NCI-H146 (cell line): Measurements from ENCODE around the gene TEKT2.

ENCODE experiments used
- DNase-seq: peaks from one replicate; lab custom pipeline; 2025; lab: John Stamatoyannopoulos, UW

TEKT2 gene, protein sequence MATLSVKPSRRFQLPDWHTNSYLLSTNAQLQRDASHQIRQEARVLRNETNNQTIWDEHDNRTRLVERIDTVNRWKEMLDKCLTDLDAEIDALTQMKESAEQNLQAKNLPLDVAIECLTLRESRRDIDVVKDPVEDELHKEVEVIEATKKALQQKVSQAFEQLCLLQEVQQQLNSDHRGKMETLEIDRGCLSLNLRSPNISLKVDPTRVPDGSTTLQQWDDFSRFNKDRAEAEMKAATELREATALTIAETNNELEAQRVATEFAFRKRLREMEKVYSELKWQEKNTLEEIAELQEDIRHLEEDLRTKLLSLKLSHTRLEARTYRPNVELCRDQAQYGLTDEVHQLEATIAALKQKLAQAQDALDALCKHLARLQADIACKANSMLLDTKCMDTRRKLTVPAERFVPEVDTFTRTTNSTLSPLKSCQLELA

DNA sequence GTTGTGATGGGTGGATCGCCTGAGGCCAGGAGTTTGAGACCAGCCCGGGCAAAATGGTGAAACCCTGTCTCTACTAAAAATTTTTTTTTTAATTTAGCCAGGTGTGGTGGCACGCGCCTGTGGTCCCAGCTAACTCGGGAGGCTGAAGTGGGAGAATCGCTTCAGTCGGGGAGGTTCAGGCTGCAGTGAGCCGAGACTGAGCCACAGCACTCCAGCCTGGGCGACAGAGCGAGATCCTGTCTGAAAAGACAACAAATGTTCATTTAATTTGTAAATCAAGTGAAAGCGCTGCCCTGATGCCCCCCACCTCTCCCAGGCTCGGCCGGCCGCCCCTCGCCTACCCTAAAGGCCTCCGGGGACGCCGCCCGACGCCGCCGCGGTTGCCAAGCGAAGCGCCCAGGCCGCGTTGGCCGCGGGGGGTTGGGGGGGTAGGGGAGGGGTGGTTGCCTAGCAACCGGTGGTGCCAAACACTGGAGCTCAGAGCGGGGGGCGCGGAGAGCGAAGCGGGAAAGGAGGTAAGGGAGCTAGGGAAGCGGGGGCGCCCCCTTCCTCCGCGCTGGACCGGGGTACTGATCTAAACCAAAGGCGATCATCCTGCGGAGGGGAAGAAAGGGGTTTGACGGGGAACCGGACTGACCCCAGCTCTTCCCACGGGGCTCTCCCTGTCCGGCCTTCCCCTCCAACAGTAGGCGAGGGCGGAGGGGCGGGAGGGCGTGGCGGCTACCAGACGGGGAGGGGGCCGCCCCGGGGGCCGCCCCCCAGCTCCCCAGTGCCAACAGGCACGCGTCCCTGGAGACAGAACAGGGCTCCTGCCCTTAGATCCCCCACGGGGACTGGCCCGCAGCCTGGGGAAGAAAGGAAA is at the start of gene TEKT2:
Gene TEKT2, plus strand, starts transcription at position 460 of the 862 bp plus-strand sequence. CDS start 828 bp downstream, outside the sequence.
- peak; percentile 79 for DNase-seq

DNA sequence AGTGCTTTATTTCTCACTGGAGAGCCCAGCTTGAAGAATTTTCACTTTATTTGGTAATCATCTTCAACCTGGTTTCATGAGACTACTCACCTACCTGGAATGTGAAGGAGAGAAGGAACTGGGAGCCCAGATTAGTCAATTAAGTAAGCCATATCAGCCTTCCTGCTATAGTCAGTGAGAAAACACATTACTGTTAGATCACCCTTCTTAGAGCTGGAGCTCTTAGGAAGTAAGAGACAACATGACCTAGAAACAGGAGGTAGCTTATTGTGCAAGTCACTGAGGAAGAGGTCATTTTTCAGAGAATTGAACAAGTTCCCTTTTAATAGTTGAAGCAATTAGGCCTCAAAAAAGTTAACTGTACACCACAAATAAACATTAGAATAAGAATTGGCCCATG is 49.2 kb upstream of the TEKT2 start:
- DNase-seq = no peak

DNA sequence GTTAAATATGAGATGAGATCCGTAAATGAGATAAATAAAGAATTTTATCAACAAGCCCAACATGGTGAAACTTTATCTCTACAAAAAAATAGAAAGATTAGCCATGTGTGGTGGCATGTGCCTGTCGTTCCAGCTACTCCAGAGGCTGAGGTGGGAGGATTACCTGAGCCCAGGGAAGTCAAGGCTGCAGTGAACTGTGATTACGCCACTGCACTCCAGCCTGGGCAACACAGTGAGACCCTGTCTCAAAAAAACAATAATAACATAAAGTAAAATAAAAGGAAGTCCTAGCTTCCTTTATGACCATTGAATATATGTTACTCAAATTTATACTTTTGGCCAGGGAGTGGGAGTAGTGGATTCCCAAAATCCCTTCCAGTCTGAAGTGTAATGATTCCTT is 48.7 kb upstream of the TEKT2 start:
- no peak for DNase-seq

DNA sequence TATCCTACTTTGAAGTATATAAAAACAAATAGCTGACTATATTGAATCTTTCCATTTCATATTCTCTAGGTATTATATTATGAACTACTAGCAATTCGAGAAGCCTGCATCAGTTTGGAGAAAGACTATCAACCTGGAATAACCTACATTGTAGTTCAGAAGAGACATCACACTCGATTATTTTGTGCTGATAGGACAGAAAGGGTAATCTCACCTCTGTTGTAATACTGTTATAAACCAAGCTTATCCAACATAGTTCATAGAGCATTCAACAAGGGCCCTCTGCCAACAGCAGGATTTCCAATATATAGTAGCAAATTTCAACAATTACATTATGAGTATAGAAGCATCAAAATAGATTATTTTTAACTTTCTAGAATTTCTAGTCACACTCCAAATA is 43.7 kb upstream of the TEKT2 start:
- DNase-seq = no peak

DNA sequence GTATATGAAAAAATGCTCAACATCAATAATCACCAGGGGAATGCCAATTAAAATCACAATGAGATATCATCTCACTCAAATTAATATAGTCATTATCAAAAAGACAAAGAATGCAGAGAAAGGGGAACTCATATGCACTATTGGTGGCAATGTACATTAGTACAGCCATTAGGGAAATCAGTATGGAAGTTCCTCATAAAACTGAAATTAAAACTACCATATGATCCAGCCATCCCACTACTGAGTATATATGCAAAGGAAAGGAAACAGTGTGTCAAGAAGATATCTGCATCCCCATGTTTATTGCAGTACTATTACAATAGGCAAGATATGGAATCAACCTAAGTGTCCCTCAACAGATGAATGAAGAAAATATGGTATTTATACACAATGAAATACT is 32.1 kb upstream of the TEKT2 start:
- DNase-seq = no peak

DNA sequence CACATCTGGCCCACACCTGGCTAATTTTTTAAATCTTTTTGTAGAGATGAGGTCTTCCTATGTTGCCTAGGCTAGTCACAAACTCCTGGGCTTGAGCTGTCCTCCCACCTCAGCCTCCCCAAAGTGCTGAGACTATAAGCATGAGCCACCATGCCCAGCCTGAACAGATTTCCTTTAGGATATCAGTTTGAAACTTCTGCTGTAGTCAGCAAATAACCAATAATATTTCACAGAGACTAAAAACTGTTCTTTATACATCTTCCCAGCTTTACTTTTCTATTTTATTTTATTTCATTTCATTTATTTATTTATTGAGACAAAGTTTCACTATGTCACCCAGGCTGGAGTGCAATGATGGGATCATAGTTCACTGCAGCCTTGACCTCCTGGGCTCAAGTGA is 29.9 kb upstream of the TEKT2 start:
- no peak for DNase-seq

DNA sequence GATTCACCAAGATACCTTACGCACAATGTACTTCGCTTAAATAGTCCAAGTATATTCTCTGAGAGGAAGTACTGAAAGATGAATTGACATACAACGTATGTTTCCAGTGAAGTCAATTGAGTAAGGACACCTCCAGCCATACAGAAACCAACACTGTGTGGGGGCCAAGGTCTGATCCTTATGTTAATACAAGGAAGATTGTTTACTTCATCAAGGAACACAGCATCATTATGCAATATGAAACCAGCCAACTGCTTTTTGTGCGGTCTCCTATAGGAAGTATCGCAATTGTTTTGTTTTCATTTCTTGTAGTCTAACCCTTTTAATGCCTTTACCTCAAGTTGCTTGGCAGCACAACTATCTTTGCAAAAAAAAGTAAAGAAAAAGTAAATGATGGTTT is 28.2 kb upstream of the TEKT2 start:
- DNase-seq = no peak

DNA sequence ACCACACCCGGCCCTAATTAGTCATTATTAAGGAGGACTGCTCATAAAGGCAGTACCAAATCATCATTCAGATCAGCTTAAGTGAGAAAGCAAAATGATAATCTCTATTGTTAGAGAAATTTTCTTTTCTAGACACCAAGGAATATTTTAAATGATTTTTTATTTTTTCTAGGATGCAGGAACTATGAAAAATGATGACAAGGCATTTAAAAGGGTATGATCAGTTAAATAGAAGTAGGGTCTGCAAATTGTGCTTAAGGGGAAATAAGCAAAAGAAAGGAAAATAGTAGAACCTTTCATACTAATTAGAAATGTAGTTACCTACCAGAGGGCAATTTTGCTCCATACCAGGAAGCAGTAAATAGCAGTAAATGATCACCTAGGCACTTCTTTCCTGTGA is 21.6 kb upstream of the TEKT2 start:
- DNase-seq = no peak

DNA sequence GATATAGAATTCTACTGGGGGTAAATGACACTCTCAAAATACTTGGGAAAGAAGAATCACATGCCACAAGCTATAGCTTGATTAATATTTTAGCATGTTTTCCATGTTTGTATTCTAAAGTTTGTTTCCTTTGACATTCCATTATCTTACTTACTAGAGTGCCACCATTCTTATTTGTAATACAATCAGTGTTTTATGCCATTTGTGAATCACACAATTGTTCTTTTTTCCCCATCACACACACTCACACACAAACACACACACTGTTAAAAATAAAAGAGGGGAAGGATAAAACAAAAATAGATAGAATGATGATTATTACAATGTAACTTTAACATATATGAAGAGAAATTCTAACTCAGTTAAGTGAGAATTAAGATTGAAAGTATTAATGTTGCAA is 16.0 kb upstream of the TEKT2 start:
- no peak for DNase-seq

DNA sequence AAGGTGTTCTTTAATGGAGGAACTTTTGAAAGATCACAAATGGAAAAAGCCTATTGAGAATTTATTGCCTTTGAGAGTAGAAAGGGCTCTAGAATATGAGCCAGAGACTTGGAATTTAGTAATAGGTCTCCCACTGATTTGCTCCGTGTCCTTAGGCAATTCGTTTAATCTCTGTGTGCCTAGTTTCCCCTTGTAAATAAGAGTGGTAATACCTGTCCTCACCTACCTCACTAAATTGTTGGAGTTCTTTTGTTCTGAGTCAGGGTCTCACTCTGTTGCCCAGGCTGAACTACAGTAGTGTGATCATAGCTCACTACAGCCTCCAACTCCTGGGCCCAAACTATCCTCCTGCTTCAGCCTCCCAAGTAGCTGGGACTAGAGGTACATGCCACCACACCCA is 15.0 kb upstream of the TEKT2 start:
- DNase-seq = no peak

DNA sequence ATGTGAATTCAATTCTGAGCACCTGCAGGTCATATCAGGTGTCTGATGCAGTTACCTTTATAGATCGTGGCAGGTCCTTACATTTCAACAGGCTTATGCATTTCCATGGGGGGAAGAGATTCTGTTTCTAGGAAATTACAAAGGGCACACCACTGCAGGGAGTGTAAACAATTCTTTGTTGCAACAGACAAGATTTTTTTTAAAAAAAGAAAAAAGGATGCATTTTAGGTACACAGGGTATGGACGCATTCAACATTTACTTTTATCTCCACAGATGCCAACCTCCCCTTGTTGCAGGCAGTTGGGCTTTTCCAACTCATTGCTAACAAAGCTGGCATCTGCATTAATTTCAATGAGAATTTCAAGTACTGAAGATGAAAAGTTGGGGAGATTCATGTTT is 13.5 kb upstream of the TEKT2 start:
- peak; percentile 45 for DNase-seq

DNA sequence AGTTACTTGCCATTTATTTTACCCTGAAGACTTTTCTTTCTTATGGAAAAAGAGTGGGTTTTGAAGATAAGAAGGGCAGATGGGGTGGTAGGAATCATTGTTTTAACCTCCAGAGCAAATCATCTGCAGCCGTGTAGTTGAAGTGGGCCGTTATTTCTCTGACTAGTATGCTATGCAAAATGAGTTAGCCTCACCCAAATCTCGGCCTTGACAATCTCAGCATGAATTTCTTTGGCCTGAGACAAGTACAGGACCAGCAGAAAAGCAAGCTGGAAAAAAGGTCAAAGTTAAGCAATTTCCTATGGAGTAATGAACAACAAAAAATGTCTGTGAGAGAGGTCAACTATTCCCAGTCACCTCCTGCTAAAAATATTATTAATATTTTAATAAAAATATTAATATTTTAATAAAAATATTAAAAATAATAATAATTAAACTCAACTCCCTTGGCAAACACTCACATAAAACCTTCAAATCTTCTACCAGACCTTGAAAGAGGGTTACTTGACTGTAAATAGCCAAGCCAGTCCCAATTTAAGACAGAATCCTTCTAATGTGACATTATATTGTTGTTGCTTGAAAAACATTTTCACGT is 6.8 kb upstream of the TEKT2 start:
- DNase-seq = no peak

DNA sequence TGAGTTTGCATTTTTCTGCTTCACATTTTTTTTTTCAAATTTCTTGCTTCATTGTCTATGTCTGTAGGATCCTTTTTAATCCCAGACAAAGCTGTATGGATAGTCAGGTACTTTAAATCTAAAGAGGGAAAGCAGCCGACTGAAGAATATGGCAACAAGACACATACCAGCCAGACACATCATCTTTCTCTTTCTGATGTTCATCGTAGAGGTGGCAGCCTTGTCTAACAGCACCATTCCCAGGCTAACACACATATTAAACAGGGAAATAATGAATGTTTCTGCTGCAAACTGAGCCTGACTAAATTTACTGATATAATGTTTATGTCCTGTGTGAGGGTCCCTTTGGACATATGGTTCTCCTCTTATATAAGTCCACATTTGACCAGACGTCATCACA is 3.7 kb upstream of the TEKT2 start:
- DNase-seq = no peak

DNA sequence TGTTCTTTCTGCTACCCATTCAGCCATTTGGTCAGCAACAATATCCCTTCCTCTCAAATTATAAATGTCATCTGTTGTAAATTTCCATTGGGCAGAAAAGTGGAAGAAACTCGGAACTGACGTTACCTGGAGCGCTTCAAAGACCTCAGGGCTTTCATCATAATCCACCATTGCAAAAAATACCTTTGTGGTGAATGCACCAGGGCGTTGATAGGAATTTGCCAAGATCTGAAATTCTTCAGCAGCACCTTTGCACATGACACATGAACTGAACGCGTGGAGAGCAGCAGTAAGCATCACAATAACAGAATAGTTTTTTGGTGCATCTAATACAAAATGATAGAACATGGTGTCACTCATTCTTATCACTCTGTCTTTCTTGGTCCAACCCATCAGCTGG is 3.1 kb upstream of the TEKT2 start:
- DNase-seq = no peak

DNA sequence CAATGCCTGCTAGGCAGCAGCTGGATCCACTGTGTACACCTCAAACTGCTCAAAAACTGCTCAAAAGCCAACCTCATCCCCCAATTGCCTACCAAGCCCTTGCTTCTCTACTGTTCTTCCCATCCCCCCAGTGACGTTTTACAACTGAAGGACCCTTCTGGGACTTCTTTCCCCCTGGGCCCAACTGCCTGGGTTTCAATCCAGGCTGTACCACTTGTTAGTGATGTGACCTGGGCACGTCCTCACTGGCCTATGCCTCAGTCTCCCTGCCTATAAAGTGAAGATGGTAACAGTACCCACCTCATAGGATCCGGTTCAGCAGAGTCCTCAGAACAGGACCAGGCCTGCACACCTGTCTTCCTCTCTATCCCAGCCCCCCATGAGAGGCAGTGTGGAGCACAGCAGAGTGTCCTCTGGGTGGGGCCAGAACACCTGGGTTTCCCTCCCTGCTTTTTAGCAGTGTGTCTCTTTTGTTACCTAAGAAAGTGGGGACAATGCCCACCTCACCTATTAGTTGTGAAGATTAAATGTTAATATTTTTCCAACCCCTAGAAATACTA is 1.9 kb upstream of the TEKT2 start:
- DNase-seq = no peak

DNA sequence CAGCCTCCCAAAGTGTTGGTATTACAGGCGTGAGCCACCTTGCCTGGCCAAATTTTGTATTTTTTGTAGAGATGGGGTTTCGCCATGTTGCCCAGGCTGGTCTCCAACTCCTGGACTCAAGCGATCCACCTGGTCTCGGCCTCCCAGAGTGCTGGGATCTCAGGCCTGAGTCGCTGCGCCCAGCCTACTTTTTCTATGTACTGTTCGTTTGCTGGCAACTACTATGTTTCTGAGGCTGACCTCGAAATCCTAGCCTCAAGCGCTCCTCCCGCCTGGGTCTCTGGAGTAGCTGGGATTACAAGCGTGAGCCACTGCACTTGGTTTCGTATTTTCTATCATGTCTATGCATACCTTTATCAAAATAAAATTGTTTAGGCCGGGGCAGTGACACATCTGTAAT is 675 bp upstream of the TEKT2 start:
- no peak for DNase-seq

DNA sequence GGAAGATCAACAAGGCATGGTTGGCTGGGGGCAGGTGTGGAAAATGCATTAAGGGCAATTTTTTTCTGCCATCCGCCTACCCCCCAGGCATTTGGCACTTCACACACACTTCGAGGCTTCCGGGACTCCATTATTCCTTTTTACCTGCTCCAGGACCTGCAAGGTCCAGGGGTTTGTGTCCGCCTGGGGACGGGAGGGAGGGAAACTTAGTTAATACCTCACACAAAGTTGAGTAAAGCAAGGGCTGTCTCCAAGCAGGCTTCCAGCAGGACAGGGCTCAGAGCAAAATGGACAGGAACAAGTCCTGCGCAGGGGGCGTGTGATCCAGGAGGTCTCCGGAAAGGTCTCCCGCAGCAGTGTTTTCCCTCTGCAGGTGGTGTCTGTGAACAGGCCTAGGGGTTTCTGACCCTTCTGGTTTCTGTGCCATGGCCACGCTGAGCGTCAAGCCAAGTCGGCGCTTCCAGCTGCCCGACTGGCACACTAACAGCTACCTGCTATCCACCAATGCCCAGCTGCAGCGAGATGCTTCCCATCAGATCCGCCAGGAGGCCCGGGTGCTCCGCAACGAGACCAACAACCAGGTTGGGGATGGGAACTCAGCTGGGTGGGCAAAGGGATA is 712 bp downstream of the TEKT2 start:
- DNase-seq = peak; percentile 48

DNA sequence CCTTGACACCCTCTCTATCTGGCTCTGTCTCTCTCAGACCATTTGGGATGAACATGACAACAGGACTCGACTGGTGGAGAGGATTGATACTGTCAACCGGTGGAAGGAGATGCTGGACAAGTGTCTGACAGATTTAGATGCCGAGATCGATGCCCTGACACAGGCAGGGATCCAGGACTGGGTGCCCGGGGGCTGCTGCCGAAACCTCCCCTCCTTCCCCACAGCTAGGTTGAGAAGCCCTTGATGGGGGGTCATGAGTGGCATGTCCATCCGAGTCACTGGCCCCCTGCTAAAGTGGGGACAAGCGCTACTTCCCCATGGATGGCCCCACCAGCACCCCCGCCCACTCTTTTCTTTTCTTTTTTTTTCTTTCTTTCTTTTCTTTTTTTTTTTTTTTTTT is 1.2 kb downstream of the TEKT2 start:
- no peak for DNase-seq

DNA sequence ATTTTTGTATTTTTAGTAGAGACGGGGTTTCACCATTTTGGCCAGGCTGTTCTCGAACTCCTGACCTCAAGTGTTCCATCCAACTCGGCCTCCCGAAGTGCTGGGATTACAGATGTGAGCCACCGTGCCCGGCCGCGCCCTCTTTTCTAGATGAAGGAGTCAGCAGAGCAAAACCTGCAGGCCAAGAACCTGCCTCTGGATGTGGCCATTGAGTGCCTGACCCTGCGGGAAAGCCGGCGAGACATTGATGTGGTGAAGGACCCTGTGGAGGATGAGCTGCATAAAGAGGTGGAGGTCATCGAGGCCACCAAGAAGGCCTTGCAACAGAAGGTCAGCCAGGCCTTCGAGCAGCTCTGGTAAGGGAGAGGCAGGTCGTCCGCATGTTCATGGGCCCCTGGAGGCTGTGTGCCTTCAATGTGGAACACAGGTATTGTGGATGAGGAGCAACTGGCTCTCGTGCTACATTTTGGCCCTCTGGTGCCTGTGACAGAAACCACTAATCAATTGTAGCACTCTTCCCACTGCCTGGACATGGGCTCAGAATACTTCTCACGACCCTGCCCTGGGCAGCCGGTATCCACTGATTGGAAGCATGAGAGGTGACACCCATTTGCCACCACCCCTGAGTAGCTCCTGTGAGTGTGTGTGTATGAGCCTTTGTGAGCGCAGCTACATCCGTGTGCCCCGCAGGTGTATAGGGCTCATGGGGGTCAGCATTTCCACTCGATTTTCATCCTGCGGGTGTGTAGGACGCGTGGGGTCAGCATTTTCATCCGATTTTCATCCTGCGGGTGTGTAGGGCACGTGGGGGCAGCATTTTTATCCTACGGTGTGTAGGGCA is 2.0 kb downstream of the TEKT2 start:
- DNase-seq = no peak

DNA sequence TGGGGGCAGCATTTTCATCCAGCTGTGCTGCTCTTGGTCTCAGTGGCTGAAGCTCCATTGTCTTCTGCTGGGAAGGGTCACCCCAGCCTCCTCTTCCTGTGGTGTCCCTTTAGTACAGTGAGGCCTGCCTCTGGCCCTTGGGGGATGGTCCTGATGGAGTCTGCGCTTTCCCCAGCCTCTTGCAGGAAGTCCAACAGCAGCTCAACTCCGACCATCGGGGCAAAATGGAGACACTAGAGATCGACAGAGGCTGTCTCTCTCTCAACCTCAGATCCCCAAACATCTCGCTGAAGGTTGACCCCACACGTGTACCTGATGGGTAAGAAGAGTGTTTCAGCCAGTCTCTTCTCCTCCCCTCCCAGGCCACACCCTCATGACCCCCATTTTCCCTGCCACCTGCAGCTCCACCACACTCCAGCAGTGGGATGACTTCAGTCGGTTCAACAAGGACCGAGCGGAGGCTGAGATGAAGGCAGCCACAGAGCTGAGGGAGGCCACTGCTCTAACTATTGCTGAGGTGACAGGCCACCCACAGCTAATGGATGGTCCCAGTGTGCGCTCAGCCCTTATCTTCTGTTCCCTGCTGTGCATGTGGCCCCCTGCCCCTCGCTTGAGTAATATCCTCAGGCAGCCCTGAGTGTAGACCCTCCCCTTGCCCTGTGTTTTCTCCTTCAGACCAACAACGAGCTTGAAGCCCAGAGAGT is 2.8 kb downstream of the TEKT2 start:
- no peak for DNase-seq
